ENCODE results near the gene COMT.

The COMT gene

GRCh38 chr22:19959043-19959586 lies 17.5 kb downstream of the COMT start:
- DNase-seq, result peak; percentile 9

GRCh38 chr22:19959587-19960490 lies 18.3 kb downstream of the COMT start:
- DNase-seq, result no peak

- DNase-seq, result no peak
Observed at GRCh38 chr22:19960491-19961200, 19.1 kb downstream of the COMT start.

DNA sequence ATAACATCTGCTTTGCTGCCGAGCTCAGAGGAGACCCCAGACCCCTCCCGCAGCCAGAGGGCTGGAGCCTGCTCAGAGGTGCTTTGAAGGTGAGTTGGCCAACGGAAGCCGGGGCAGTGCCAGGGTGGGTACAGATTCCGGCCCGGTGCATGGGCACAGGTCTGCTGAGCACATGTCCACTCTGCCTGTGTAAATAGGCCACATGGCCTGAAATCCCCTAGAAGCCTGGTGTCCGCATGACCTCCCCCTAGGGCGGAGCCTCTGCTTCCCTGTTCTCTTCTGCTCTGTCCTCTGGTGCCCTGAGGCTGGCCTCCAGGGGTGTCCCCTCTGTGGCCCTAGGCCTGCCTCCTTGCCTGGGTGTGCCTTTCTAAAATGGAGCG lies 19.6 kb downstream of the COMT start:
- no peak for DNase-seq

DNA sequence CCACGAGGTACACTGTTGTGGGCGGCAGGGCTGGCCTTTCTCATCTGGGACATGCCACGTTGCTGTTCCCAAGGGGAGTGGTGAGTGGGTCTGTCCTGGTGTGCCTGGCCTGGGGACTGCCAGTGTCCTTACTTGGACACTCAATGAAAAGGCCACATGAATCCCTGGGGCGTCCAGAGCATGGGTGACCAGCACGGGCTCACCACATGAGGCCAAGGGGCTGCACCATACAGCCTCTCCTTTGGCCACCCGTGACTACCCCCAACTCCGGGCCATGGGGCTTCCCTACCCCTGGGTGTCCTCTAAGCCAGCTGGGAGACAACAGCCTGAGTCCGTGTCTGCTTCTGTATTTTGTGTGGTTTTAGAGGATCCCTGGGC lies 20.3 kb downstream of the COMT start:
- no peak for DNase-seq

DNA sequence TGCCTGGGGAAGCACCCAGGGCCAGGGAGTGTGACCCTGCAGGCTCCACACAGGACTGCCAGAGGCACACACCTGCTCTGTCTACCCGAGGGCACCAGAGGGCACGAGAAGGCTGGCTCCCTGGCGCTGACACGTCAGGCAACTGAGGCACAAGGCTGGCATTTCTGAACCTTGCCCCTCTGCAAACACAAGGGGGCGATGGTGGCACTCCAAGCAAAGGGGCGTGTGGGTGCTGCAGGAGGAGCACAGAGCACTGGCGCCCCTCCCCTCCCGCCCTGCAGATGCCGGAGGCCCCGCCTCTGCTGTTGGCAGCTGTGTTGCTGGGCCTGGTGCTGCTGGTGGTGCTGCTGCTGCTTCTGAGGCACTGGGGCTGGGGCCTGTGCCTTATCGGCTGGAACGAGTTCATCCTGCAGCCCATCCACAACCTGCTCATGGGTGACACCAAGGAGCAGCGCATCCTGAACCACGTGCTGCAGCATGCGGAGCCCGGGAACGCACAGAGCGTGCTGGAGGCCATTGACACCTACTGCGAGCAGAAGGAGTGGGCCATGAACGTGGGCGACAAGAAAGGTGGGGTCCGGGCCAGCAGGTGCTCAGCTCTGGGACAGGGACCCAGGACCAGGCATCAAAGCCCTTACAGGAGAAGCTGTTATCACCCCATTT lies 20.8 kb downstream of the COMT start:
- DNase-seq, result no peak

- no peak for DNase-seq
Observed at GRCh38 chr22:19962909-19963806, 21.6 kb downstream of the COMT start.

- no peak for DNase-seq
Observed at GRCh38 chr22:19963863-19964642, 22.5 kb downstream of the COMT start.

DNA sequence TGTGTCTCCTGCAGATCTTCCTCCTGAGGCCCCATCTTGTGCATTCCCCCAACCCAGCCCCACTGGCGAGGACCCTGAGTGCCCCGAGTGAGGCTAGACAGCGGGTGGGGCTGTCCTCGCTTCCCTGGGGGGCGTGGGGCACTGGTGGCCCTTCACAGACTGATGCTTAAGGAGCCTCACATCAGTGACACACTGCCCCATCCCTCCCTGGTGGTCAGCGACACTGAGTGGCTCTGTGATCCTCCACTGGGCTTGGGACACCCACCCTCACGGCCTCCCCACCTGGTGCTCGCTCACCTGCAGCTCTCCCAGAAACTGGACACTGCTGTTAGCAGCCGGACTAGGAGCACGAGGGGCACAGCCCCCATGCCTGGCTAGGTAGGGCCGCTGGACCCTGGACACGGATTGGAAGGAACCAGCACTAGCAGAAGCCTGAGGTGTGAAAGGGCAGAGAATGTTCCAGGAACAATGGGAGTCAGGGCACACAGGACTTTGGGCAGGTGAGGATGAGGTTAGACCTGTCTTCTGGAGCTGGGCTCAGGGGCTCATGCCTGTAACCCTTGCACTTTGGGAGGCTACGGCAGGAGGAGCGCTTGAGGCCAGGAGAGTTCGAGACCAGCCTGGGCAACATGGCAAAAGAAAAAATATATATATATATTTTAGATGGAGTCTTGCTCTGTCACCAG lies 23.3 kb downstream of the COMT start:
- DNase-seq, result no peak

- no peak for DNase-seq
Observed at GRCh38 chr22:19965771-19966709, 24.5 kb downstream of the COMT start.

DNA sequence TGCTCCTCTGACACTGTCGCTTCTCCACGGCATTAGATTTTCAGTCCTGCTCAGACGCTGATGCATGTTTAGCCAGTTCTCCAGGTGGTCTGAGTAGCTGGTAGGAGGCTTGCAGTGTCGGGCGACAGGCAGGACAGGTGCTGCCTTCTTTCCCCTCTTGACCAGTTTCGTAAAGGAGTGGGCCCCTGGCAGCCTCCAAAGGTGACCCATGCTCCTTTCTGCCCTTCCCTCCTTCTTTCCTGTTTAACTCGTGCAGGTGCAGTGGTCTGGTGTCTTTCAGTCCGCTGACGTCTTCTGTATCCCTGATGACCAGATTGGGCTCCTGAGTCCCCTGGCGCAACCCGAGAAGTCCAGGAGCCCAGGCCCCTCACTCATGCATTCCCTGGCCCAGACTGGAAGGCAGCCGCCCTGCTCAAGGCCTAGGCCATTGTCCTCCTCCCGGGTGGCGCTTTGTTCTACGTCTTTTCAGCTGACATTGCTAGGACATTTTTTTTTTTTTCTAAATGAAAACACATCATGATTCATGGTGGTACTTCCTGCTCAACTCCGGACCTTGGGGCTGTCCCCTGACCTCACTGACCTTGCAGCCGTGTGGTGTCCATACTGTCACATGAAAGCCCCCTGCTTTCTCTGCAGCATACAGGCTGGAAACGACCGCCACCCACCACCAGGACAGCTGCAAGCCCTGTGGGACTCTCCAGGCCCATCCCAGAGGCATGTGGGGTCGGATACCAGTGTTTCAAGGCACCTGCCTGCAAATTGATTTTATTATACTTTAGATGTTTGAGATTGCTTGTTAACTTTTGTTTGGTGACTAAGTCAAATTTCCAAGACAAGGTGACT lies 25.6 kb downstream of the COMT start:
- DNase-seq, result no peak

DNA sequence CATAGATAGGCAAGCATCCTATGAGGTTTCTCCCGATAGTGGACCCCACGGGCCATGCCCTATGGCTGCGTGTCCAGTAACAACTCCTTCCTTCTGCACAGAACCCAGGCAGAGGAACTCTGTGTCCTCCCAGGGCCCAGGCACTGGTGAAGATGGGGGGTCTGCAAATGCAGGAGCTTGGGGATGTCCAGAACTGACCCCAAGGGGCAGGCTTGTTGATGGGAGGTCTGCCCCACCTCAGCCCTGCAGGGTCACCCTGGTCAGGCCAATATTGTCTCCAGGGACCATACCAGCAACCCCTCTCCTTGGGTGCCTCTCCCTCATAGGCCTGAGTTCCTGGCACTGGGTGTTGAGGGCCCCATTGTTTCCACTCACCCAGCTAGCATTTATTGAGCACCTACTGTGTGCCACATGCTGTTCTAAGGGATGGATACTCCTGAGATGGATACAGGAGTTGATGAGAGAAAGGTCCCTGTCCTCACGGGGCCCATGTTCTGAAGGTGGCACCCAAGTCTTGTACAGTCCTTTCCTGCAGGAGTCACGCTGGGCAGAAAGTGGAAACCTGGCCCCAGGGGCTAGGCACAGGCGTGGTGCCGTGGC lies 26.4 kb downstream of the COMT start:
- DNase-seq, result no peak

DNA sequence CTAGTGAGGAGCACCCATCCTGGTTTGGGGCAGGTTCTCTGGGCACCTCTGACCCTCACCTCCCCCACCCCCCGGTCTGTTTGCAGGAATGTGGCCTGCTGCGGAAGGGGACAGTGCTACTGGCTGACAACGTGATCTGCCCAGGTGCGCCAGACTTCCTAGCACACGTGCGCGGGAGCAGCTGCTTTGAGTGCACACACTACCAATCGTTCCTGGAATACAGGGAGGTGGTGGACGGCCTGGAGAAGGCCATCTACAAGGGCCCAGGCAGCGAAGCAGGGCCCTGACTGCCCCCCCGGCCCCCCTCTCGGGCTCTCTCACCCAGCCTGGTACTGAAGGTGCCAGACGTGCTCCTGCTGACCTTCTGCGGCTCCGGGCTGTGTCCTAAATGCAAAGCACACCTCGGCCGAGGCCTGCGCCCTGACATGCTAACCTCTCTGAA lies 26.9 kb downstream of the COMT start:
- no peak for DNase-seq

GRCh38 chr22:19969141-19969928 lies 27.8 kb downstream of the COMT start:
- no peak for DNase-seq

GRCh38 chr22:19970031-19970478 lies 28.5 kb downstream of the COMT start:
- no peak for DNase-seq

DNA sequence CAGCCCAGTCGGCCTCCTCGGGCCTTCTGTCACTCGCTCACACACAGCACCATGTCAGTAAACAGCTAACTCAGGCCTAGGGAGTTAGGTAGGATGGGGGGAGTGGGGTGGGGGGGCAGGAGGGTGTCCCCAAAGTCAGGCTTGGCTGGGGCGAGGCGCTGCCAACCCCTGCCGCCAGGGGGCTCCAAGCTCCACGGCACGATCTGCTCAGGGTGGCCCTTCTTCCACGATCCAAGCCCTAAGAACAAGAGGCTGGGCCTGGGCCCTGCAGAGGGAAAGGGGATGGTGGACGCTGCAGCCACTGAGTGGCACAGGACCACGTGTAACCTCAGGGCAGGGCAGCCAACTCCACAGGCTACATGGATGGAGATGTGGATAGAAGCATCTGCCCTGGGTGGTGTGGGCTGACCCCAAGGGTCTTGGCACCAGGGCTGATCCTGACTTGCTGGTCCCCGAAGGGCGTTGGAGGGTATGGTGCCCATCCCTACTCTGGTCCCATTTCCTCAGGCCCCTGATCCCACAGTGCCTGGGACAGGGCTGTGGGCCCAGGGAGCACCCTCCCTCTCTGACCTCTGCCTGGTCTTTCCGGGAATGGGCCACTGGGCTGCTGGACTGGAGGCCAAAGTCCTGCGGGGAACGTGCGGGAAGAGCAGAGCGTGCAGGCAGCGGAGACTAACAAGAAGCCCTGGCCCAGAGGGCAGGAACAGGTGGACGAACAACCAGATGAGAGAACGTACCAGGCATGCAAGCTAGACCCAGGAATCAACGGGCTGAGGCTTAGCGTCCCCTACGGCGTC lies 29.1 kb downstream of the COMT start:
- no peak for DNase-seq
